ENCODE data around the gene ACAP3. TPM values are rescaled to one million over a fixed set of nuclear protein-coding genes. Genes with fewer than 3 reads are reported as not detected.

Gene ACAP3
- total RNA-seq, 1 donor from 2014 or later, result 30.6 TPM

DNA sequence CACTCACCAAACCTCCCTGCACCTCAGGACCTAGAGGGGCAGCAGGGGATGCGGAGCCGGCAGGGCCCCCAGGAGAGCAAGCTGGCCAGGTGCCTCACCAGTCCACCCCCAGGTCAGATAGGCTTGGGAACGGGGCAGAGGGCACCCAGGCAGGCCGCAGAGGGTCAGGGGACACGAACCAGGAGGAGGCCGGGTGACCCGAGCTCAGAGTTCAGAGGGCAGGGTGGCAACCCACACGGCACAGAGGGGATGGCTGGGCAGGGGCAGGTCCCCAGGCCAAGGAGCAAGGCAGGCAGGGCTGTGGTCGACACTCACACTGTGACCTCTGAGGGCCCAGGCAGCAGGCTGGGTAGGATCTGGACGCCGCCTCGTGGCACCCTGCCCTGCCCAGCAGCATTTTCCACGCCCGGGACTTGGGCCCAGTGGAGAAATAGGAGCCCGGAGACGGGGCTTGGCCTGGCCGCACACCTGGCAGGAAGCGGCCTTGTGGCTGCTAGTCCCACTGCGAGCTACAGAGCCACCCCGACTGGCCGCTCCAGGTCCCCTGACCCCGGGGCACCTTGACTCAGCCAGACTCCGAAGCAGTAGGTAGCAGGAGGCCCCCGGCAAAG is 36.2 kb upstream of the ACAP3 start:
- no peak for DNase-seq

DNA sequence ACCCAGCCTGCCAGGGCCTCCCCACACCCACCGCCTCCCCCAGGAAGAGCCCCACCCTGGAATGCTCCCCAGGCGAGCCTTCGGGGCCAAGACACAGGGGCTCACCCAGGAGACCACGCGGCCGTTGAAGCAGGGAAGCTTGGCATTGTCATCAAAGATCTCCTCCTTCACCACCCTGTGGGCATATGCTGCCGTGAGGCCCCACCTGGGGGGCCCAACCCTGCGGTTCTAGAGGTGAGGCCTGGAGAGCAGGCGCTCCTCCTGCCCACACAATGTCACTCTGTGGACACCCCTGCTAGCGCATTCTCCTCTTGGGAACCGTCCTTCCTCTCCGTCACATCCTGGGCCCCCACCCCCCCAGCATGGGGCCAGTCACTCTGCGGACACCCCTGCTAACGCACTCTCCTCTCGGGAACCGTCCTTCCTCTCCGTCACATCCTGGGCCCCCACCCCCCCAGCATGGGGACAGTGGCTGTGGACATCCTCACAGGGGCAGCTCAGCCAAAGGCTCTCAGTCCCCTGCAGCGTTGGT is 34.9 kb upstream of the ACAP3 start:
- no peak for DNase-seq

DNA sequence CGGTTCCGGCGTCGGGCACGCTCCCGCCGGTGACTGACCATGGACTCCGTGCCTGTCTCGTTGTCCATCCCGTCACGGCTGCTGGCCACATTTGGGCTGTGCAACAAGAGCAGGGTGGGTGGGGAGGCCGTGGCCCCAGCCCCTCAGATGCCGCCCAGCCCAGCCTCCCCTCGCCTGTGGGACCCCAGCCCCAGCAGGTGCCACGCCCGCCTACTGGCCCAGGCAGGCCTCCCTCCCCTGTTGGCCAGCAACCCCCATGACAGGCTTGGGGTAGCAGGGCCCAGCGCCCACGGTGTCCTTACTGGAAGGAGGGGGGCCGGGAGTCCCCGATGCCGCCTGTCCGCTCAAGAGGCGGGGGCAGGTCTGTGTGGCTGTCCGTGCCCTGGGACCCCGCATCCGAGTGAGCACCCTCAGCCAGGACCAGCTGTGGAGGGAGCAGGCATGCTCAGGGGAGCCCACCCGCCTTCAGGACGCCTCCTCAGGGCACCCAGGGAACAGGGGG is 34.4 kb upstream of the ACAP3 start:
- no peak for DNase-seq

DNA sequence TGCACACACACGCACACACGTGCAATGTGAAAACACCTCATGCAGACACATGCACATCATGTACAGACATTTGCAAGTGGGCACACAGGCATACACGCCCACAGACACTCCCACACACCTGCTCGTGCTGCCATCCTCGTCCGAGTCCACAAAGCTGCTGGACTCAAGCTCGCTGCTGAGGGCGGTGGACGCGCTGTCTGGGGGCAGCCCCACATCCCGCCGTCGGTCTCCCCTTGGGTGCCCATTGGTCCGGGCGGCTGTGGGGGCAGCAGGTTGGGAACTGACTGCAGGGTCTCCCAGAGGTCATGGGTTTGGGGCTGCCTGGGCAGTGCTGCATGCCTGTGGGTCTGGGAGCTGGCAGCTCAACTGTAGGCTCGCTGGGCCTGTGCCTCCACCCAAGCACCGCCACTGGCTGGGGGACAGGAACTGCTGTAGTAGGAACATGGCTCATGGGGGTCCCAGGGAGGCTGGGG is 33.9 kb upstream of the ACAP3 start:
- DNase-seq, result no peak

DNA sequence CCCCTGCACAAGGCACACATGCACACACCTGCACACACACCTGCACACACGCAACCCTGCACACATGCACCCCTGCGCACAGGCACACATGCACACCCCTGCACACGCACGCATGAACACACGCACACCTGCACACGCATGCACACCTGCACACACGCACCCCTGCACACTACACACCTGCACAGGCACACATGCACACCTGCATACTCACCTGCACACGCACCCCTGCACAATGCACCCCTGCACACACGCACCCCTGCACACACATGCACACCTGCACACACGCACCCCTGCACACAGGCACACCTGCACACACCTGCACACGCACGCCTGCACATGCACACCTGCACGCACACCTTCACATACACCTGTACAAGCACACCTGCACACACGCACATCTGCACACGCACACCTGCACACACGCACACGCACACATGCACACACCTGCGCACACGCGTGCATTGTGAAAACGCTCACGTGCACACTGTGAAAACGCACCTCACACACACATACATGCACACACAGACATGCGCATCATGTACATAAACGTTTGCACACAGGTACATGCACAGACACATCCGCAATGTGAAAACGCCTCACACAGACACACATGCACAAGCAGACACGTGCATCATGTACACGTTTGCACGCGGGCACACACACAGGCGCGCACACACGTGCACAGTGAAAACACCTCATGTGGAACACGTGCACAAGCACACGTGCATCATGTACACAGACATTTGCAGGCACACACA is 33.2 kb upstream of the ACAP3 start:
- DNase-seq, result no peak

DNA sequence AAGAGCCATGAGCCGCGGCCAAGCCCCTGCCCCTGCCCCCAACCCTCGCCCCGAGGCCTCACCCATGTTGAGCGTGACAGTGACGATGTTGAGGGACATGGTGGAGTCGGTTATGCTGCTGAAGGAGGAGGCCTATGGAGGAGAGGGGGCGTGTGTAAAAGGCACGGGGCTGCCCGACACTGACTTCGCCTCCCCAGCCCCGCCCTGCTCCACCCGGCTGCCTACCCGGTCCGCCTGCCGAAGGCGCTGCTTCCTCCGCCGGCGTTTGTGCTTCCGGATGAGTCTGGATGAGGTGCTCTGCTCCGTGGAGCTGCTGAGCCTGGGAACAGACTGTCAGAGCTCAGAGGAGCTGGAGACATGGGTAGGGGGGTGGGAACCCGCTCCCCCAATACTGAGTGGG is 32.5 kb upstream of the ACAP3 start:
- DNase-seq, result no peak

DNA sequence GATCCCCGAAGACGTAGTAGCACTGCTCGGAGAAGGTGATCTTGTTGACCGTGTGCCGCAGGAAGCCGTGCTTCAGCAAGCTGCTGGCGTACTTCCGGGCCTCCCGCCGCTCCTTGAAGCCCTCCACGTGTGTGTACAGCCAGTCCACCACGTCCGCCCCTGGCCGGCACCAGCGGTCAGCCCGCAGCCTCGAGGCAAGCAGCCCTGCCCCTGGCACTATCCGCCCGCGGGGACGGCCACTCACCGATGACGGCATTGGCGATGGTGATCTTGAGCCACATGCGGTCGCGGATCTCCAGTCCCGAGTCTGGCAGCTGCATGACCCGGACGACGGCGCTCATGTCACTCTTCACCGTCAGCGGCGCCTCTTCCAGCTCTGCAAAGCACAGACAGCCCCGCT is 30.5 kb upstream of the ACAP3 start:
- no peak for DNase-seq

DNA sequence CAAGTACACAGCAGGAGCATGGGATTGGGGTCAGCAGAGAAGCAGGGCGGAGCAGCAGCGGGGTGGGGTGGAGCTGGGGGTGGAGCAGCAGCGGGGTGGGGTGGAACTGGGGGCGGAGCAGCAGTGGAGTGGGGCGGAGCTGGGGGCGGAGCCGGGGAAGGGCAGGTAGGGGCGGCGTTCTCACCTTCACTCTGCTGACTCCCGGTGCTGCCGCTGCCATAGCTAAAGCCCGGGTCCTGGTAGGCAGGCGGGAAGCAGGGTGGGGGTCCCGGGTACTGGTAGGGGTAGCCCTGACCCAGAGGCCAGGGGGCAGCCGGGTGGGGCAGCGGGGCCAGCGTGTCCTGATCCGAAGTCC is 30.0 kb upstream of the ACAP3 start:
- DNase-seq, result no peak

DNA sequence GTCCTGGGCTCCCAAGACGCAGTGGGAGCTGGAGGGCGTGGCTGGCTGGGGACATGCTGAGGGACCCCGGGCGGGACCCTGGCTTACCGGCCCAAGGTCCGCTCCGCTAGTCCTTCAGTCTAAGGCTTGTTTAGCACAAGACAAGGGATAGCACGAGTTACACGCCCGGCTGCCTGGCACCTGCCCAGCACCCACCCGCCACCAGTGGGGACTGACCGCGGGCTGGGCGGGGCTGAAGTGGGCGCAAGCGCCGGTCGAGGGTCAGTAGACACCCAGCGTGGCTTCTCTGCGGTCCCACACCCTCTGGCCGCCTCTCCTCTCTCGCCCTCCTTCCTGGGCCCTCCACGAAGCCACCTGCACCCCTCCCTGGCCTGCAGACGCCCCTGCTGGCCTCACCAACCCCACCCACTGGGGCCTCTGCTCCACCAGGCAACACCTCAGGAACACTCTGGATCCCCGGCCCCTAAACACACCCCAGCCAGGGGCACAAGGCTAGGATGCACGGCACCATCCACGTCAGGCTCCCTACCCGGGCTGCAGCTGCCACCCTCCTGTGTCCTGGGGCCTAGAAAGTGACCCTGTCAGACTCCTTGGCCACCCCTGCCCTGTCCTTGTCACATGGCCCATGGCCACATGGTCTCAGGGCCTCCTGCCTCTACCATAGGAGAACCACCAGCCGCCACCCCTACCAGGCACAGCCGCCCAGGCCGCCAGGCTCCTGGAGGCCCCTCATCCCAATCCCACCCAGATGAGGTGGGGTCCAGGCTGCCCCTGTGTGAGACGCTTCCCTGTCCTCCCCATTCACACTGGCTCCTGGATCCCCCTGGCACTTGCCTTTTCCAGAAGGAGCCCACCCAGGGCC is 29.4 kb upstream of the ACAP3 start:
- DNase-seq, result no peak

DNA sequence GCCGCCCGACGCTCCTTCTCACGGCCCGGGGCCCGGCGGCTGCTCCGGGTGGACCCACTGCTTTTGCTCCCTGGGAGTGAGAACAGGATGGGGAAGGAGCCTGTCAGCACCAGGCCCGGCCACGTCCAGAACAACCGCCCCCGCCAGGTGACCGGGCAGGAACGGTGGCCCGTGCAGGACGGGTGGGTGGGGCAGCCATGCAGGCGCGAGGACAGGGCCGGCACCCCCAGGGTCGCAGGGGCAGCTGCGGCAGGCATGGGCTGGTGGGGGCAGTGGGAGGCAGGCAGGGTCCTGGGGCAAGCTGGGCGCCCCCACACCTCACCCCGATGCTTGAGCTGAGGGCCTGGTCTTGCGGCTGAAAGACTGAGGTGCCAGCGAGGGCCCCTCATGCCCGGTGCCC is 28.7 kb upstream of the ACAP3 start:
- DNase-seq, result no peak

DNA sequence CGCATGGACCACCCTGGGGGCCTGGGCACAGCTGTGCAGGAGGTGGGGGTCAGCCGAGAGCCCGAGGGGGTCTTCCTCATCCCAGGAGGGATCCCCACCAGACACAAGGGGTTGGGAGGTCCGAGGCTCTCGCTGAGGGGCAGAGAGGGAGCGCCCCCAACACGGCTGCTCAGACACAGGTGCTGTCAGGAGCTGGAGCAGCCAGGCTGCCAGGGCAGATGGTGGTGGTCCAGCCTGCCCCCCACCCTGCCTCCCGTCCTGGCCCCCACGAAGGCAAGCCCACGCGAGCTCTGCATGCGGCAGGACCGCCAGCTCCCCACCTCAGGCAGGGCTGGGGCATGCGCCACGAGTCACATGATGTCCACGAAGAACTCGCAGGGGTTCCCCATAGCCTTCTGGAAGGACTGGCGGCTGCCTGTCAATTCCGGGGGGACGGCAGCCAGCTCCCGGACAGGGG is 28.1 kb upstream of the ACAP3 start:
- no peak for DNase-seq

DNA sequence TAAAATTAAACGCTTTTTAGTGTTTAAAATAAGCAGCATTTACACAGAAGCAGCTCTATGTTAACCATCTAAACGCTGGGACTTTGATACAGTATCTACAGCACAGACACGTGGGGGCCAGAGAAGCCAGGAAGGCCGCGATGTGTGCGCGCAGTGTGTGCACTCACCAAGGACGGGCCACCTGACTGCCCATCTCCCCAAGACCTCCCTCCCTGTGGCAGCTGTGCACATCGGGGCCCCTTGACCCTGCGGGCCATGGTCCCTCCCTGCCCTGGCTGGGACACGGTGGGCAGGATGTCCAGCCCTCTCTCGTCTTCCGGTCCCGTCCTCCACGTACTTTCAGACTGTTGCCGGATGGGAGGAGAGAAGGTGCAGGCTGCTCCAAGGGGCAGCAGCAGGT is 27.6 kb upstream of the ACAP3 start:
- DNase-seq, result no peak

DNA sequence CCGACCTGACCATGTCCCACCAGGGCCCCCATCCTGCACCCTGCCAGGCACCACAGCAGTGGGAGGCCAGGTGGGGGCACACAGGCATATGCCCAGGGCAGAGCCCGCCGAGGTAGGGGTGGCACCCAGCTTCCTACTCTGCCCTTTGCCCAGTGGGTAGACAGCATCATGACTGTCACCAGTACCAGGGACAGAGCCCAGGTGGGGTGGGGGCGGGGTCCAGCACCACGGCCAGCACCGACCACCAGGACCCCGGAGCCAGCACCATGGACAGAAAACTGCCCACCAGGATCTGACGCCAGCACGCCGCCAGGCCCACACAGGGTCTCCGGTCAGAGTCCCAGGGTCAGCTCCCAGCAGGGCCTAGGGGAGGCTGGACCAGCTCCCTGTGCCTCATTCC is 27.1 kb upstream of the ACAP3 start:
- no peak for DNase-seq

DNA sequence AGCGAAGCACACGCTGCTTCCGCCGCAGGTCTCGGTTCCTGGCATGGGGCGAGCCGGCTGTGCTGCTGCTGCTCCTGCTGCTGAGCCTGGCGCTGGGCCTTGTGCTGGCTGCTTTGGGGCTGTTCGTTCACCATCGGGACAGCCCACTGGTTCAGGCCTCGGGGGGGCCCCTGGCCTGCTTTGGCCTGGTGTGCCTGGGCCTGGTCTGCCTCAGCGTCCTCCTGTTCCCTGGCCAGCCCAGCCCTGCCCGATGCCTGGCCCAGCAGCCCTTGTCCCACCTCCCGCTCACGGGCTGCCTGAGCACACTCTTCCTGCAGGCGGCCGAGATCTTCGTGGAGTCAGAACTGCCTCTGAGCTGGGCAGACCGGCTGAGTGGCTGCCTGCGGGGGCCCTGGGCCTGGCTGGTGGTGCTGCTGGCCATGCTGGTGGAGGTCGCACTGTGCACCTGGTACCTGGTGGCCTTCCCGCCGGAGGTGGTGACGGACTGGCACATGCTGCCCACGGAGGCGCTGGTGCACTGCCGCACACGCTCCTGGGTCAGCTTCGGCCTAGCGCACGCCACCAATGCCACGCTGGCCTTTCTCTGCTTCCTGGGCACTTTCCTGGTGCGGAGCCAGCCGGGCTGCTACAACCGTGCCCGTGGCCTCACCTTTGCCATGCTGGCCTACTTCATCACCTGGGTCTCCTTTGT is 26.0 kb upstream of the ACAP3 start:
- no peak for DNase-seq

DNA sequence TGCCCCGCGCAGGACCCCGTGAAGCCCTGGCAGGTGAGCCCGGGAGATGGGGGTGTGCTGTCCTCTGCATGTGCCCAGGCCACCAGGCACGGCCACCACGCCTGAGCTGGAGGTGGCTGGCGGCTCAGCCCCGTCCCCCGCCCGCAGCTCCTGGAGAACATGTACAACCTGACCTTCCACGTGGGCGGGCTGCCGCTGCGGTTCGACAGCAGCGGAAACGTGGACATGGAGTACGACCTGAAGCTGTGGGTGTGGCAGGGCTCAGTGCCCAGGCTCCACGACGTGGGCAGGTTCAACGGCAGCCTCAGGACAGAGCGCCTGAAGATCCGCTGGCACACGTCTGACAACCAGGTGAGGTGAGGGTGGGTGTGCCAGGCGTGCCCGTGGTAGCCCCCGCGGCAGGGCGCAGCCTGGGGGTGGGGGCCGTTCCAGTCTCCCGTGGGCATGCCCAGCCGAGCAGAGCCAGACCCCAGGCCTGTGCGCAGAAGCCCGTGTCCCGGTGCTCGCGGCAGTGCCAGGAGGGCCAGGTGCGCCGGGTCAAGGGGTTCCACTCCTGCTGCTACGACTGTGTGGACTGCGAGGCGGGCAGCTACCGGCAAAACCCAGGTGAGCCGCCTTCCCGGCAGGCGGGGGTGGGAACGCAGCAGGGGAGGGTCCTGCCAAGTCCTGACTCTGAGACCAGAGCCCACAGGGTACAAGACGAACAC is 25.2 kb upstream of the ACAP3 start:
- DNase-seq, result no peak

DNA sequence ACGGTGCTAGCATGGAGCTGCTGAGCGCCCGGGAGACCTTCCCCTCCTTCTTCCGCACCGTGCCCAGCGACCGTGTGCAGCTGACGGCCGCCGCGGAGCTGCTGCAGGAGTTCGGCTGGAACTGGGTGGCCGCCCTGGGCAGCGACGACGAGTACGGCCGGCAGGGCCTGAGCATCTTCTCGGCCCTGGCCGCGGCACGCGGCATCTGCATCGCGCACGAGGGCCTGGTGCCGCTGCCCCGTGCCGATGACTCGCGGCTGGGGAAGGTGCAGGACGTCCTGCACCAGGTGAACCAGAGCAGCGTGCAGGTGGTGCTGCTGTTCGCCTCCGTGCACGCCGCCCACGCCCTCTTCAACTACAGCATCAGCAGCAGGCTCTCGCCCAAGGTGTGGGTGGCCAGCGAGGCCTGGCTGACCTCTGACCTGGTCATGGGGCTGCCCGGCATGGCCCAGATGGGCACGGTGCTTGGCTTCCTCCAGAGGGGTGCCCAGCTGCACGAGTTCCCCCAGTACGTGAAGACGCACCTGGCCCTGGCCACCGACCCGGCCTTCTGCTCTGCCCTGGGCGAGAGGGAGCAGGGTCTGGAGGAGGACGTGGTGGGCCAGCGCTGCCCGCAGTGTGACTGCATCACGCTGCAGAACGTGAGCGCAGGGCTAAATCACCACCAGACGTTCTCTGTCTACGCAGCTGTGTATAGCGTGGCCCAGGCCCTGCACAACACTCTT is 24.5 kb upstream of the ACAP3 start:
- no peak for DNase-seq

DNA sequence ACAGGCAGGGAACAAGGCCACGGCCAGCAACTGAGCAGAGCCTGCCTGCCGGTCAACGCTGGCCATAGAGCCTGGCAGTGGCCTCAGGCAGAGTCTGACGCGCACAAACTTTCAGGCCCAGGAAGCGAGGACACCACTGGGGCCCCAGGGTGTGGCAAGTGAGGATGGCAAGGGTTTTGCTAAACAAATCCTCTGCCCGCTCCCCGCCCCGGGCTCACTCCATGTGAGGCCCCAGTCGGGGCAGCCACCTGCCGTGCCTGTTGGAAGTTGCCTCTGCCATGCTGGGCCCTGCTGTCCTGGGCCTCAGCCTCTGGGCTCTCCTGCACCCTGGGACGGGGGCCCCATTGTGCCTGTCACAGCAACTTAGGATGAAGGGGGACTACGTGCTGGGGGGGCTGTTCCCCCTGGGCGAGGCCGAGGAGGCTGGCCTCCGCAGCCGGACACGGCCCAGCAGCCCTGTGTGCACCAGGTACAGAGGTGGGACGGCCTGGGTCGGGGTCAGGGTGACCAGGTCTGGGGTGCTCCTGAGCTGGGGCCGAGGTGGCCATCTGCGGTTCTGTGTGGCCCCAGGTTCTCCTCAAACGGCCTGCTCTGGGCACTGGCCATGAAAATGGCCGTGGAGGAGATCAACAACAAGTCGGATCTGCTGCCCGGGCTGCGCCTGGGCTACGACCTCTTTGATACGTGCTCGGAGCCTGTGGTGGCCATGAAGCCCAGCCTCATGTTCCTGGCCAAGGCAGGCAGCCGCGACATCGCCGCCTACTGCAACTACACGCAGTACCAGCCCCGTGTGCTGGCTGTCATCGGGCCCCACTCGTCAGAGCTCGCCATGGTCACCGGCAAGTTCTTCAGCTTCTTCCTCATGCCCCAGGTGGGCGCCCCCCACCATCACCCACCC is 23.6 kb upstream of the ACAP3 start, which contains the start of gene TAS1R3:
TSS of gene TAS1R3 (plus strand) at position 213 of the 898 bp plus-strand sequence. CDS start at position 279, 66 bp downstream.
- DNase-seq, result no peak

DNA sequence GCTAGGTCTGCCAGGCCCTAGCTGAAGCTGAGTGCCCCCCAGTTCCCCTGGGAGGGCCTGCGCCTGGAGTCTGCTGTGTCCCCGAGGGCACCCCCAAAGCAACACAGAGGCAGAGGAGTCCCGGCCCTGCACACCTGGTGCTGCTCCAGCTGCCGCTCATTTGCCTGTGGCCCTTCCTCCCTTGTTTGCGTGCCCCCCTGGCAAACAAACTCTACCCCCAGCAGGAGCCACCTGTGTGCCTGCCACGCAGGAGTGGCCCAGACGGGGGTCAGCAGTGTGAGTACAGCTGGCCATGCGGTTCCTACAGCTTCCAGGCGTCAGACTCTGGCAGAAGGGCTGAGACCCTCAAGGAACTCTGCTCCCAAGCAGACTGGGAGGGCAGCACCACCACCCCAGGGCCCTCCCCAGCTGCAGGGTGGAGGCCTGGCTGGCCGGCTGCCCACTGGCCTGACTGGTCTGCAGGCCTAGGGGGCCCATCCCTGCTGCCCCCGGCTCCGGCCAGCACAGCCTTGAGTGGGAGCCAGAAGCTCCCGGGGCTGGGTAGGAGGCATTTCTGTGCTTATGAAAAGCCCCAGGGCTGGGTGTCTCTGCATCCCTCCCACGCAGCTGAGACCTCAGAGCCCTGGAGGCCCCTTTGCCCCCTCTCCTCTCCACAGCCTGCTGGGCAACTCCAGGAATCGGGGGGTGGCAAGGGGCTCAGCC is 22.8 kb upstream of the ACAP3 start:
- no peak for DNase-seq
